Body of pancreas (tissue), 4 donors: Measurements from ENCODE around the gene PIEZO1. TPM values are rescaled to one million over a fixed set of nuclear protein-coding genes. Genes with fewer than 3 reads are reported as not detected.

Source experiments
- ATAC-seq: fragments of 150-250 bp; one replicate; pipeline ENCODE4 v1.9.1; 2016
- DNase-seq, 4 donors: peaks; one replicate each; pipeline ENCODE4 v3.0.0-alpha.2; 2019
- H3K27ac ChIP-seq, 4 donors: fragments of 200-600 bp; sonication (generic); 1 replicate in 3 of 4; 2 replicates in 1 of 4; pipeline versions ENCODE4 v1.5.1 to v1.6.1; 2016 to 2019; ENCODE audit warnings: mild to moderate bottlenecking in 1 of 4, mixed read lengths in 1 of 4, moderate library complexity in 1 of 4
- H3K27me3 ChIP-seq, 2 donors: fragments of 200-600 bp; sonication (generic); one replicate each; pipeline ENCODE4 v1.6.0; 2016; ENCODE audit warnings: mild to moderate bottlenecking in 1 of 2
- H3K36me3 ChIP-seq, 2 donors: fragments of 200-600 bp; sonication (generic); replicated peaks in 1 of 2; 2 replicates each; pipeline ENCODE4 v1.5.1; 2016; ENCODE audit warnings: low read depth in 2 of 2; ENCODE audit not compliant: insufficient read depth in 1 of 2
- H3K4me1 ChIP-seq: fragments of 200-600 bp; sonication (generic); one replicate; pipeline ENCODE4 v1.6.0; 2016
- H3K4me3 ChIP-seq, 2 donors: fragments of 200-600 bp; sonication (generic); 1 replicate in 1 of 2; 2 replicates in 1 of 2; pipeline ENCODE4 v1.5.1; 2016 to 2019
- H3K9me3 ChIP-seq, 3 donors: fragments of 200-600 bp; sonication (generic); 1 replicate in 2 of 3; 2 replicates in 1 of 3; pipeline ENCODE4 v1.5.1; 2016
- POLR2A ChIP-seq, 3 donors: fragments of 450-650 bp; IDR thresholded peaks; one replicate each; pipeline ENCODE4 v1.6.1; 2016; ENCODE audit warnings: antibody characterized with exemption in 3 of 3, mild to moderate bottlenecking in 2 of 3
- WGBS, 2 donors: methylation state at CpG; one replicate each; pipeline ENCODE4 v1.1.5; 2017; 5-methylcytosine and 5-hydroxymethylcytosine counted together
- intact Hi-C: fragments of 100-400 bp; cut with DNase I; formaldehyde crosslinking; loops from one replicate; pipeline ENCODE4 v1.15.1; 2023
- total RNA-seq, 2 donors: library from RNA; depleted of rRNA; stranded (reverse); fragments of >200 nt; gene quantifications; one replicate each; pipeline ENCODE4 v1.1.0, GENCODE V29; 2016
- TF ChIP-seq, protein P1 (sequence below), 7 experiments: fragments of 450-650 bp in 4 of 7; fragments of 200-600 bp in 3 of 7; sonication (generic) in 3 of 7; IDR thresholded peaks; one replicate each; pipeline ENCODE4 v1.5.1; 2016 to 2019; ENCODE audit warnings: antibody characterized with exemption in 7 of 7

Gene PIEZO1
- total RNA-seq, 2 donors from 2014 or later, result 61.0 to 269 TPM

DNA sequence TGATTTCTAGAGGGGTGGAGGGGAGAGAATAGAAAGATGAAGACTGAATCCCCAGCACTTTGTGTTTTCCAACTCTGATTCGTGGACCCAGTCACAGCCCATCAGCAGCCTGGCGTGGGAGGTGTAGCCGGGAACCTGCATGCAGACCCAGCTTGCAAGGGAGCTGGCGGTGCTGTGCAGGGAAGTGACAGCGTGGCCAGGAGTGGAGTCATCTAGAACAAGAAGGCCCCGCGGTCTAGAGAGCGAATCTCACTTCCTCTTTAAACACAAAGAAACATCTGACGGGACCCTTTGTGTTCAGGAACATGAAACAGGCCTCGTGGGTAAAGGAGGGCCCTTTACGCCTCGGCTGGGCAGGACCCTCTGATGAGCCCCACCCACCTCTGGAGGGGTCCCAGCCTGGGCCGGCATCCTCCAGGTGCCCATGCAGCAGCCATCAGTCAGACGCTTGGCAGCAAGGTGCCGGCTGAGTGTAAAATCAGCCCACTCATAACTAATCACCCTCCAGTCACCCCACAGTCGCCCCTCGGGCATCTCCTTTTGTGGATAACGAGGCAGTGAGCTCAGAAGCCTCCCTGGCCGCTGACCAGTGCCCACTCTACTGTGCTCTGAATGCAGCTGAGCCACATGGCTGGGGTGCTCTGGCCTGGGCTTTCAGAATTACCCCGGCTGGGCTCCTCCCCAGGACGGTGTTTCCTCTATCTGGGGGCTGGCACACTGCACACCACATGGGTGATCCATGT lies 103.1 kb downstream of the PIEZO1 start:
- intact Hi-C loops, result loop anchor here (10.0 kb wide), 1 partner anchor 67 kb away; no protein-coding TSS in a partner anchor
- Histone ChIP-seq H3K27me3 (no peaks in the 10 kb centered on the region), H3K4me3 (no peak overlapping the region), H3K36me3 (no peaks in the 10 kb centered on the region), H3K9me3 (no peaks in the 10 kb centered on the region), H3K4me1 (peaks cover 22% of the 10 kb centered on the region), H3K27ac (peak overlapping the region in 2 of 4 donors; percentile 24 to 47)
- peak in 2 of 4 donors; percentile 36 to 72 for DNase-seq
- ATAC-seq, result no peak
- 57 to 64% methylated on average over 18 to 21 of the region's 21 CpGs for WGBS, 2 donors
- peak in 1 of 3 donors; percentile 12 for TF ChIP-seq POLR2A (IDR thresholded peaks at IDR 0.05)
- TF ChIP-seq, protein P1, sequence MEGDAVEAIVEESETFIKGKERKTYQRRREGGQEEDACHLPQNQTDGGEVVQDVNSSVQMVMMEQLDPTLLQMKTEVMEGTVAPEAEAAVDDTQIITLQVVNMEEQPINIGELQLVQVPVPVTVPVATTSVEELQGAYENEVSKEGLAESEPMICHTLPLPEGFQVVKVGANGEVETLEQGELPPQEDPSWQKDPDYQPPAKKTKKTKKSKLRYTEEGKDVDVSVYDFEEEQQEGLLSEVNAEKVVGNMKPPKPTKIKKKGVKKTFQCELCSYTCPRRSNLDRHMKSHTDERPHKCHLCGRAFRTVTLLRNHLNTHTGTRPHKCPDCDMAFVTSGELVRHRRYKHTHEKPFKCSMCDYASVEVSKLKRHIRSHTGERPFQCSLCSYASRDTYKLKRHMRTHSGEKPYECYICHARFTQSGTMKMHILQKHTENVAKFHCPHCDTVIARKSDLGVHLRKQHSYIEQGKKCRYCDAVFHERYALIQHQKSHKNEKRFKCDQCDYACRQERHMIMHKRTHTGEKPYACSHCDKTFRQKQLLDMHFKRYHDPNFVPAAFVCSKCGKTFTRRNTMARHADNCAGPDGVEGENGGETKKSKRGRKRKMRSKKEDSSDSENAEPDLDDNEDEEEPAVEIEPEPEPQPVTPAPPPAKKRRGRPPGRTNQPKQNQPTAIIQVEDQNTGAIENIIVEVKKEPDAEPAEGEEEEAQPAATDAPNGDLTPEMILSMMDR (IDR thresholded peaks at IDR 0.05), result no peak

DNA sequence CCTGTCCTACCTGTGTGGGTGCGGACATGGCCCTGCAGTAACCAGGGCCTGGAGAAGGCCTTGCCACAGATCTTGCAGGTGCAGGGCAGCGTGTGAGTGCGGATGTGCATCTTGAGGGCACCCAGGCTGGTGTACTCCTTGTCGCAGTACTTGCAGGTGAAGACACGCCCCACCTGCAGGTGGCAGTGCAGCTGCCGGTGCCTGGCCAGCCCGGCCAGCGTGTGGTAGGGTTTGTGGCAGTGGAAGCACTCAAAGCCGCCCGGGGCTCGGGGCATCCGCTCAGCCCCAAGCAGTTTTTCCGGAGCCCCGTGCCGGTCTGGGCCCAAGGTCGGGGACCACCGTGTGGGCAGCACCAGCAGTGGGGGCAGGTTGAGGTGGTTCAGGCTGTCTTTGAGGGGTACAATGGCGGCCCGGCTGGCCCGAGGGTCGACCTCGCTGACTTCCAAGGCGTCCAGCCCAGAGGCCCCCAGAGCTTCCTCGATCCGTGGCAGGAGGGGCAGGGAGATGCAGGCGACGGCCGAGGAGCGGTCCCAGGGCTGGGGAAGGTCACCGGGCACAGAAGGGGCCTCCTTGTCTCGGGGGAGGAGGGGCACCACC lies 103.8 kb downstream of the PIEZO1 start:
- ATAC-seq (peak; percentile 41), DNase-seq (peak; percentile 50 to 69 (median 58))
- H3K9me3 ChIP-seq, result no peaks in the 10 kb centered on the region
- no peaks in the 10 kb centered on the region for H3K36me3 ChIP-seq
- TF ChIP-seq, protein P1 (IDR thresholded peaks at IDR 0.05), result peak; percentile 17 to 55 (median 44)
- no peak for TF ChIP-seq POLR2A (IDR thresholded peaks at IDR 0.05)
- peaks cover 17% of the 10 kb centered on the region for H3K4me1 ChIP-seq
- intact Hi-C loops, result loop anchor here (10.0 kb wide), 1 partner anchor 66 kb away; no protein-coding TSS in a partner anchor
- H3K27ac ChIP-seq, result no peak overlapping the region
- H3K27me3 ChIP-seq, result no peaks in the 10 kb centered on the region
- WGBS, 2 donors, result 47 to 67% methylated on average over 15 to 27 of the region's 31 CpGs
- no peak overlapping the region for H3K4me3 ChIP-seq

DNA sequence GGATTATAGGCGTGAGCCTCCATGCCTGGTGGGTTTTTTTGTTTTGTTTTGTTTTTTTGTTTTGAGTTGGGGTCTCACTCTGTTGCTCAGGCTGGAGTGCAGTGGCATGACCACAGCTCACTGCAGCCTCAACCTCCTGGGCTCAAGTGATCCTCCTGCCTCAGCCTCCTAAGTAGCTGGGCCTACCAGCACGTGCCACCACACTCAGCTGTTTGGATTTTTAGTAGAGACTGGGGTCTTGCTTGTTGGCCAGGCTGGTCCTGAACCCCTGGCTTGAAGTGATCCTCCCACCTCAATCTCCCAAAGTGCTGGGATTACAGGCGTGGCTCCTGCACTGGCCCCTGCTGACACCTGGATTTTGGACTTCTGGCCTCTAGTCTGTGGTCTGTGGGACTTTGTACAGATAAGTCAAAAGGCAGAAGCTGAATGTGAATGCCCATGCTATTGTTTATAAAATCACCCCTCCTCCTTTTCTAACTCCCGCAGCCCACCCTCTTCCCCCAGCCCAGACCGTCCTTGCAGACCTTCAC lies 104.4 kb downstream of the PIEZO1 start:
- Histone ChIP-seq H3K4me1 (peaks cover 11% of the 10 kb centered on the region), H3K9me3 (no peaks in the 10 kb centered on the region), H3K36me3 (no peaks in the 10 kb centered on the region), H3K27me3 (no peaks in the 10 kb centered on the region), H3K4me3 (no peak overlapping the region), H3K27ac (no peak overlapping the region)
- intact Hi-C loops, result loop anchor here (10.0 kb wide), 1 partner anchor 66 kb away; no protein-coding TSS in a partner anchor
- DNase-seq, result no peak
- WGBS, 2 donors, result 86 to 93% methylated on average over 5 of the region's 5 CpGs
- TF ChIP-seq, protein P1 (IDR thresholded peaks at IDR 0.05), result no peak
- TF ChIP-seq POLR2A (IDR thresholded peaks at IDR 0.05), result no peak
- no peak for ATAC-seq

DNA sequence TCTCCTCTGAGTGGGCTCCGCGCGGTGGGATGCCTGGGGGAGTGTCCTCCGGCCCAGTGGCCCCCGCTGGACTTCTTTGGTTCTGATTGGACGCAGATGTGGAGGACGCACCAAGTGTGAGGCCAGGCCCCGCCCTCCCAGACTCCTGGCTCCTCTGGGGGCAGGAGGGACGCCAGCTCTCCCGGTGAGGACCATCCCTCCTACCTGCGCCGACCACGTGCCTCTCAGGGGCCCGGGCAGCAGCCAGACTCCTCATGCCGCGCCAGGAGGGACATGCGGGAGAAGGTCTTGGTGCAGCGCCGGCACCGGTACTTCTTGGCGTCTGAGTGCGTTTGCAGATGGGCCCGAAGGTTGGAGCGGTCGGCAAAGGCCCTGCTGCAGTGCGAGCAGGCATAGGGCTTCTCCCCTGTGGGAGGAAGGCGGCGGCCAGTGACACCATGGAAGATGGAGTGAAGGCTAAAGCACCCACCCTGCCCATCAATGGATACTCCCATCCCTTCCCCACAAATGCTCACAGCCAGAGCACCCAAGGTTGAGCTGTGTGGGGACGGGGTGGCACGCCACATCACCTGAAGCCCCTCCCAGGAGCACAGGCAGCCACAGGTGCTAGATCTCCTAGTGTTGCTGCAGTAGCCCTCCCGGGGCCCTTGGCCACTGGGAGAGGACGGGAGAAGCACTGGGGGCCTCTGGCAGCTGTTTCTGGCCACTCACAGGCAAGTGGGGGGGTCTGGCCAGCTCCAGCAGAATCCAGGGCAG lies 106.6 kb downstream of the PIEZO1 start:
- Histone ChIP-seq H3K9me3 (no peaks in the 10 kb centered on the region), H3K4me3 (no peak overlapping the region), H3K27ac (no peak overlapping the region), H3K36me3 (no peaks in the 10 kb centered on the region), H3K4me1 (no peaks in the 10 kb centered on the region), H3K27me3 (no peaks in the 10 kb centered on the region)
- intact Hi-C loops, result no loop called here
- ATAC-seq (no peak), DNase-seq (no peak)
- whole genome bisulfite sequencing, 2 donors, result 62 to 88% methylated on average over 4 to 31 of the region's 32 CpGs
- TF ChIP-seq, protein P1 (IDR thresholded peaks at IDR 0.05), result no peak
- no peak for TF ChIP-seq POLR2A (IDR thresholded peaks at IDR 0.05)
